GM19099 (cell line): Measurements from ENCODE around the gene RMI1.

Source experiments
- POLR2A ChIP-seq: IDR thresholded peaks from 3 replicates; pipeline ENCODE4 v1.6.1; 2011; ENCODE audit warnings: low read depth; ENCODE audit not compliant: insufficient read length; ENCODE audit errors: extremely low read depth

Gene RMI1

GRCh38 chr9:84045481-84046097 lies 65.0 kb downstream of the RMI1 start:
- no peak for TF ChIP-seq POLR2A
